Panc1 (cell line): ENCODE data around the gene KLHL30. TPM values are rescaled to one million over a fixed set of nuclear protein-coding genes. Genes with fewer than 3 reads are reported as not detected.

Experiments
- ATAC-seq: fragments of 200-7000 bp; cut with Tn5 transposase; 2 replicates; pipeline ENCODE4 v1.9.1; 2020; ENCODE audit warnings: mild to moderate bottlenecking, moderate library complexity
- BruUV-seq: library from RNA; stranded (reverse); fragments of 400-500 nt; replicated peaks from 2 replicates; lab custom pipeline; 2021; lab: Mats Ljungman, UMichigan
- CTCF ChIA-PET: fragments of 300-600 bp; sonication (Branson Sonifier 250); formaldehyde crosslinking; loops from one replicate; lab custom pipeline; 2022; ENCODE audit warnings: antibody characterized with exemption; lab: Charles Lee
- POLR2A ChIA-PET: fragments of 300-600 bp; sonication (Branson Sonifier 250); formaldehyde crosslinking; loops from one replicate; lab custom pipeline; 2022; ENCODE audit warnings: antibody characterized with exemption; lab: Charles Lee
- DNase-seq: peaks from one replicate; pipeline ENCODE4 v3.0.0-alpha.2; 2010; ENCODE audit warnings: low read depth, low spot score
- H3K27ac ChIP-seq: 2 replicates; pipeline ENCODE4 v1.5.1; 2011; ENCODE audit warnings: mild to moderate bottlenecking, low read length, inconsistent platforms
- H3K27me3 ChIP-seq: fragments of 200-500 bp; sonication (Bioruptor generic); 2 replicates; pipeline ENCODE4 v1.6.0; 2014; ENCODE audit warnings: low read length, inconsistent platforms; ENCODE audit not compliant: control insufficient read depth, insufficient read depth
- H3K36me3 ChIP-seq: fragments of 200-500 bp; sonication (Bioruptor generic); 2 replicates; pipeline ENCODE4 v1.5.1; 2014; ENCODE audit warnings: inconsistent platforms, mild to moderate bottlenecking, low read length, moderate library complexity; ENCODE audit not compliant: control insufficient read depth, insufficient read depth
- H3K4me1 ChIP-seq: 2 replicates; pipeline ENCODE4 v1.5.1; 2011; ENCODE audit warnings: inconsistent platforms, mild to moderate bottlenecking, low read length, moderate library complexity; ENCODE audit not compliant: control insufficient read depth, insufficient read depth
- H3K4me3 ChIP-seq, 2 experiments: 2 replicates each; pipeline ENCODE4 v1.5.1; 2011 to 2012; ENCODE audit warnings: low read depth in 2 of 2, low read length in 2 of 2, mild to moderate bottlenecking in 2 of 2, inconsistent platforms in 1 of 2, moderate library complexity in 1 of 2
- H3K9me3 ChIP-seq: fragments of 200-500 bp; sonication (Bioruptor generic); 2 replicates; pipeline ENCODE4 v1.5.1; 2014; ENCODE audit warnings: low read depth, mild to moderate bottlenecking, inconsistent platforms, low read length, moderate library complexity; ENCODE audit not compliant: control insufficient read depth, insufficient read depth
- POLR2AphosphoS5 ChIP-seq: IDR thresholded peaks from 2 replicates; pipeline ENCODE4 v1.6.1; 2012; ENCODE audit warnings: mild to moderate bottlenecking, low read depth, low read length, moderate library complexity
- SIN3A ChIP-seq: IDR thresholded peaks from 2 replicates; pipeline ENCODE4 v1.6.1; 2012; ENCODE audit warnings: low read depth, mild to moderate bottlenecking, low read length, moderate library complexity, borderline replicate concordance; ENCODE audit not compliant: insufficient read depth
- TCF7L2 ChIP-seq: IDR thresholded peaks from 2 replicates; pipeline ENCODE4 v1.6.1; 2011; ENCODE audit warnings: mild to moderate bottlenecking, low read depth, low read length, inconsistent platforms
- in situ Hi-C: cut with HindIII; loops from 2 replicates; pipeline ENCODE4 v1.10.0; 2016; ENCODE audit warnings: low sequenced_read_pairs, low pct_unique_long_range_greater_than_20kb
- intact Hi-C: fragments of 100-400 bp; cut with micrococcal nuclease; formaldehyde crosslinking; loops from one replicate; pipeline ENCODE4 v1.10.0; 2022; ENCODE audit not compliant: unreplicated experiment
- total RNA-seq: library from RNA; stranded (reverse); gene quantifications from one replicate; pipeline ENCODE4 v1.2.1, GENCODE V29; 2021; ENCODE audit not compliant: unreplicated experiment
- TF ChIP-seq, protein P1 (sequence below): fragments of 450-650 bp; IDR thresholded peaks from 2 replicates; pipeline ENCODE4 v1.5.1; 2017; ENCODE audit warnings: mild to moderate bottlenecking
- TF ChIP-seq, protein P2 (sequence below), 2 experiments: IDR thresholded peaks; 2 replicates each; pipeline ENCODE4 v1.6.1; 2011 to 2012; ENCODE audit warnings: low read depth in 2 of 2, control low read depth in 1 of 2, low read length in 1 of 2, mild to moderate bottlenecking in 1 of 2, moderate library complexity in 1 of 2; ENCODE audit not compliant: insufficient read depth in 1 of 2

The KLHL30 gene
- total RNA-seq, 1 experiment from 2014 or later, result 0.26 TPM

DNA sequence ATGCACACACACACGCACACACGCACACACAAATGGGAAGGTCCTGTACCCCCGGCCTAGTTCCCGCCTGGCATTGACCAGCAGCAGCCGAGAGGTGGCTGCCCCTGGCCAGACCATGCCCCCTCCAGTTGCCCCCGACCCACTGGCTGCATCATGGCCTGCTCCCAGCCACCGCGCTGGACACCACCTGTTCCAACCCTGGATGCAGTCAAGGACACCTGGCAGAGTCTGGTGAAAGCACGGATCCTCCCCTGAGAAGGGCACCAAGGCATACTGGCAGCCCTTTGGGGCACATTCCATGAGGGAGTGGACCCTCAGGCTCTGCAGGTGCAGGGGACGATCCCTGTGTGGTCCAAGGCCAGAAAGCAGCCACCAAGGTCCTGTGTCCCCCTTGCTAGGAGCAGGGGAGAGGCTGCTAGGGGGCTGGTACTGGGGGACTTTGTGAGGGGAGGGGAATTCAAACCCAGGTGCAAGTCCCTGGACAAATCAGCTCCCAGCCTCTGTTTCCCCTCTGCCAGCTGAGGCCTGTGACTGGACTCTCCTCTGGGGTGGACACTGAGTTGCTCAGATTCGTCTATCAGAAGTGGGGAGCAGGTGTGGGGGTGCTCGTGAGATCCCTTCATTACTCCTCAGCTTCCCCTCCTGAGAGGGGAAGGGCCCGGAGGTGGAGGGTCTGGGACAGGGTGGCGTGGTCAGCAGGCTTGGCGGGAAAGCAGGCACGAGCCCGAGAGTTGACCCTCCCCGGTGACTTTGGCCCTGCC is 34.8 kb upstream of the KLHL30 start:
- intact Hi-C loops (no loop called here), in situ Hi-C loops (no loop called here)
- Histone ChIP-seq H3K36me3 (no peaks in the 10 kb centered on the region), H3K4me3 (no peak overlapping the region), H3K27ac (no peak overlapping the region), H3K4me1 (peaks cover 12% of the 10 kb centered on the region), H3K27me3 (no peaks in the 10 kb centered on the region), H3K9me3 (no peaks in the 10 kb centered on the region)
- no peak for DNase-seq
- BruUV-seq, result no TSS peak
- ATAC-seq, result no peak
- TF ChIP-seq POLR2AphosphoS5 (no peak), TCF7L2 (no peak), SIN3A (no peak)
- TF ChIP-seq, protein P1, sequence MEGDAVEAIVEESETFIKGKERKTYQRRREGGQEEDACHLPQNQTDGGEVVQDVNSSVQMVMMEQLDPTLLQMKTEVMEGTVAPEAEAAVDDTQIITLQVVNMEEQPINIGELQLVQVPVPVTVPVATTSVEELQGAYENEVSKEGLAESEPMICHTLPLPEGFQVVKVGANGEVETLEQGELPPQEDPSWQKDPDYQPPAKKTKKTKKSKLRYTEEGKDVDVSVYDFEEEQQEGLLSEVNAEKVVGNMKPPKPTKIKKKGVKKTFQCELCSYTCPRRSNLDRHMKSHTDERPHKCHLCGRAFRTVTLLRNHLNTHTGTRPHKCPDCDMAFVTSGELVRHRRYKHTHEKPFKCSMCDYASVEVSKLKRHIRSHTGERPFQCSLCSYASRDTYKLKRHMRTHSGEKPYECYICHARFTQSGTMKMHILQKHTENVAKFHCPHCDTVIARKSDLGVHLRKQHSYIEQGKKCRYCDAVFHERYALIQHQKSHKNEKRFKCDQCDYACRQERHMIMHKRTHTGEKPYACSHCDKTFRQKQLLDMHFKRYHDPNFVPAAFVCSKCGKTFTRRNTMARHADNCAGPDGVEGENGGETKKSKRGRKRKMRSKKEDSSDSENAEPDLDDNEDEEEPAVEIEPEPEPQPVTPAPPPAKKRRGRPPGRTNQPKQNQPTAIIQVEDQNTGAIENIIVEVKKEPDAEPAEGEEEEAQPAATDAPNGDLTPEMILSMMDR, result no peak
- TF ChIP-seq, protein P2, sequence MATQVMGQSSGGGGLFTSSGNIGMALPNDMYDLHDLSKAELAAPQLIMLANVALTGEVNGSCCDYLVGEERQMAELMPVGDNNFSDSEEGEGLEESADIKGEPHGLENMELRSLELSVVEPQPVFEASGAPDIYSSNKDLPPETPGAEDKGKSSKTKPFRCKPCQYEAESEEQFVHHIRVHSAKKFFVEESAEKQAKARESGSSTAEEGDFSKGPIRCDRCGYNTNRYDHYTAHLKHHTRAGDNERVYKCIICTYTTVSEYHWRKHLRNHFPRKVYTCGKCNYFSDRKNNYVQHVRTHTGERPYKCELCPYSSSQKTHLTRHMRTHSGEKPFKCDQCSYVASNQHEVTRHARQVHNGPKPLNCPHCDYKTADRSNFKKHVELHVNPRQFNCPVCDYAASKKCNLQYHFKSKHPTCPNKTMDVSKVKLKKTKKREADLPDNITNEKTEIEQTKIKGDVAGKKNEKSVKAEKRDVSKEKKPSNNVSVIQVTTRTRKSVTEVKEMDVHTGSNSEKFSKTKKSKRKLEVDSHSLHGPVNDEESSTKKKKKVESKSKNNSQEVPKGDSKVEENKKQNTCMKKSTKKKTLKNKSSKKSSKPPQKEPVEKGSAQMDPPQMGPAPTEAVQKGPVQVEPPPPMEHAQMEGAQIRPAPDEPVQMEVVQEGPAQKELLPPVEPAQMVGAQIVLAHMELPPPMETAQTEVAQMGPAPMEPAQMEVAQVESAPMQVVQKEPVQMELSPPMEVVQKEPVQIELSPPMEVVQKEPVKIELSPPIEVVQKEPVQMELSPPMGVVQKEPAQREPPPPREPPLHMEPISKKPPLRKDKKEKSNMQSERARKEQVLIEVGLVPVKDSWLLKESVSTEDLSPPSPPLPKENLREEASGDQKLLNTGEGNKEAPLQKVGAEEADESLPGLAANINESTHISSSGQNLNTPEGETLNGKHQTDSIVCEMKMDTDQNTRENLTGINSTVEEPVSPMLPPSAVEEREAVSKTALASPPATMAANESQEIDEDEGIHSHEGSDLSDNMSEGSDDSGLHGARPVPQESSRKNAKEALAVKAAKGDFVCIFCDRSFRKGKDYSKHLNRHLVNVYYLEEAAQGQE (IDR thresholded peaks at IDR 0.05; ENCODE audit: insufficient read depth in 1 of 2, low read depth in 2 of 2, low read length in 1 of 2), result no peak
- ChIA-PET CTCF (no interaction called here), POLR2A (no interaction called here)

DNA sequence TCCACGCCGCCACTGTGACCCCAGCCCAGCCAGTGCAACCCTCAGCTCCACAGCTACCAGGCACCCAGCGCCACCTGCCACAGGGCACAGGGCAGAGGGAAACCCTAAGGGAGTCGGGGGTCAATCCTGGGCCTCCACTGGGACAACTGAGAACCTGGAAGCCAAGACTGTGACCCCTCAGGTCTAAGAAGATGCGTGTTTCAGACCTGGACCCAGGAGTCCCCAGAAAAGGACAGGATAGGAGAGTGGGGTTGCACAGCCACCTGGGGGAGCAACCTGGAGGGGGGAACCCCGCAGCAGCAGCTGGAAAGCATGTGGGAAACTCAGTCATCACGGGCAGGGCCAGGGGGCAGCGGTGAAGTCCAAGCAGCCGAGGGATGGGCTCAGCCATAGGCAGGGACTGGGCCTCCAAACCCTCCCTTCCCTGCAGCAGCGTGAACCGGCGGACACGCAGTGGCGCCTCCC is 34.2 kb upstream of the KLHL30 start:
- no peak for DNase-seq
- intact Hi-C loops (no loop called here), in situ Hi-C loops (no loop called here)
- H3K36me3 ChIP-seq, result no peaks in the 10 kb centered on the region
- no peak for ATAC-seq
- no peaks in the 10 kb centered on the region for H3K27me3 ChIP-seq
- peaks cover 10% of the 10 kb centered on the region for H3K4me1 ChIP-seq
- no TSS peak for BruUV-seq
- POLR2A ChIA-PET, result no interaction called here
- no peaks in the 10 kb centered on the region for H3K9me3 ChIP-seq
- no peak overlapping the region for H3K27ac ChIP-seq
- TF ChIP-seq SIN3A (no peak), POLR2AphosphoS5 (no peak), TCF7L2 (no peak)
- TF ChIP-seq, protein P1, result no peak
- TF ChIP-seq, protein P2 (IDR thresholded peaks at IDR 0.05; ENCODE audit: insufficient read depth in 1 of 2, low read depth in 2 of 2, low read length in 1 of 2), result no peak
- CTCF ChIA-PET, result no interaction called here
- no peak overlapping the region for H3K4me3 ChIP-seq
